Upper lobe of right lung (tissue), 1 donor: Measurements from ENCODE around the gene NEK2. TPM values are rescaled to one million over a fixed set of nuclear protein-coding genes. Genes with fewer than 3 reads are reported as not detected.

Experiments
- ATAC-seq: fragments of 200-7000 bp; cut with Tn5 transposase; one replicate; pipeline ENCODE4 v1.9.1; 2020; ENCODE audit warnings: mild to moderate bottlenecking, moderate library complexity
- DNase-seq: peaks from one replicate; pipeline ENCODE4 v3.0.0-alpha.2; 2020
- H3K27ac ChIP-seq: fragments of 200-600 bp; one replicate; pipeline ENCODE4 v1.8.0; 2022
- H3K27me3 ChIP-seq: fragments of 200-600 bp; one replicate; pipeline ENCODE4 v1.8.0; 2022; ENCODE audit warnings: mild to moderate bottlenecking
- H3K36me3 ChIP-seq: fragments of 200-600 bp; one replicate; pipeline ENCODE4 v1.8.0; 2022
- H3K4me1 ChIP-seq: fragments of 200-600 bp; one replicate; pipeline ENCODE4 v1.8.0; 2022
- H3K4me3 ChIP-seq: fragments of 200-600 bp; one replicate; pipeline ENCODE4 v1.8.0; 2022; ENCODE audit warnings: mild to moderate bottlenecking
- H3K9me3 ChIP-seq: fragments of 200-600 bp; one replicate; pipeline ENCODE4 v1.8.0; 2022
- intact Hi-C: fragments of 100-400 bp; cut with DNase I; formaldehyde crosslinking; loops from one replicate; pipeline ENCODE4 v1.11.0; 2022
- total RNA-seq: library from RNA; stranded (reverse); fragmentation: NEBNext Ultra II Directional; extraction: Animal tissue kit (Norgen Biotek cat#: 25700); gene quantifications from one replicate; pipeline ENCODE4 v1.2.1, GENCODE V29; 2021
- TF ChIP-seq, protein P1 (sequence below): fragments of 200-600 bp; IDR thresholded peaks from one replicate; pipeline ENCODE4 v1.8.0; 2022; ENCODE audit warnings: antibody characterized with exemption
- donor health status: DM: no; HTN: yes; CAD: no; lungs with severe emphysema.

Gene NEK2
- total RNA-seq, 1 donor from 2014 or later = 0.35 TPM

DNA sequence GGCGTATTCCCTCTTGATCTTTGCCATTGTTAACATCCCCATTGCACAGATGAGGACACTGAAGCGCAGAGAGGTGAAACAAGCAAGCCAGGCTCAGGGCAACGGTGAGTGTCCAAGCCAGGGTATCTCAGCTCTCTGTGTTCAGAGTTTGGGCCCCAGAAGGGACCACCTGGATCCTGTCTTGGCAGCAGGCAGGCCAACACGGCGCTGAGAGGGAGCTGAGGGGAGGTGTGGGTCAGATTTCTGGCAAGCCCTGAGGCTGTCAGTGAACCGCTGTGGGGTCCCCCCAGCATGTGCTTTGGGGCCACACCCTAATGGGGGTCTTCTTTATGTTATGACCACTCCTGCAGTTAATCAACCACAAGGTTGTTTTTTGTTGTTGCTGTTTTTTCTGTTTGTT is 23.1 kb downstream of the NEK2 start:
- ATAC-seq = no peak
- intact Hi-C loops = no loop called here
- H3K27ac ChIP-seq = no peak overlapping the region
- no peak overlapping the region for H3K4me3 ChIP-seq
- no peaks in the 10 kb centered on the region for H3K9me3 ChIP-seq
- H3K27me3 ChIP-seq = no peaks in the 10 kb centered on the region
- peak; percentile 40 for DNase-seq
- H3K4me1 ChIP-seq = no peaks in the 10 kb centered on the region
- TF ChIP-seq, protein P1, sequence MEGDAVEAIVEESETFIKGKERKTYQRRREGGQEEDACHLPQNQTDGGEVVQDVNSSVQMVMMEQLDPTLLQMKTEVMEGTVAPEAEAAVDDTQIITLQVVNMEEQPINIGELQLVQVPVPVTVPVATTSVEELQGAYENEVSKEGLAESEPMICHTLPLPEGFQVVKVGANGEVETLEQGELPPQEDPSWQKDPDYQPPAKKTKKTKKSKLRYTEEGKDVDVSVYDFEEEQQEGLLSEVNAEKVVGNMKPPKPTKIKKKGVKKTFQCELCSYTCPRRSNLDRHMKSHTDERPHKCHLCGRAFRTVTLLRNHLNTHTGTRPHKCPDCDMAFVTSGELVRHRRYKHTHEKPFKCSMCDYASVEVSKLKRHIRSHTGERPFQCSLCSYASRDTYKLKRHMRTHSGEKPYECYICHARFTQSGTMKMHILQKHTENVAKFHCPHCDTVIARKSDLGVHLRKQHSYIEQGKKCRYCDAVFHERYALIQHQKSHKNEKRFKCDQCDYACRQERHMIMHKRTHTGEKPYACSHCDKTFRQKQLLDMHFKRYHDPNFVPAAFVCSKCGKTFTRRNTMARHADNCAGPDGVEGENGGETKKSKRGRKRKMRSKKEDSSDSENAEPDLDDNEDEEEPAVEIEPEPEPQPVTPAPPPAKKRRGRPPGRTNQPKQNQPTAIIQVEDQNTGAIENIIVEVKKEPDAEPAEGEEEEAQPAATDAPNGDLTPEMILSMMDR = no peak
- no peaks in the 10 kb centered on the region for H3K36me3 ChIP-seq

DNA sequence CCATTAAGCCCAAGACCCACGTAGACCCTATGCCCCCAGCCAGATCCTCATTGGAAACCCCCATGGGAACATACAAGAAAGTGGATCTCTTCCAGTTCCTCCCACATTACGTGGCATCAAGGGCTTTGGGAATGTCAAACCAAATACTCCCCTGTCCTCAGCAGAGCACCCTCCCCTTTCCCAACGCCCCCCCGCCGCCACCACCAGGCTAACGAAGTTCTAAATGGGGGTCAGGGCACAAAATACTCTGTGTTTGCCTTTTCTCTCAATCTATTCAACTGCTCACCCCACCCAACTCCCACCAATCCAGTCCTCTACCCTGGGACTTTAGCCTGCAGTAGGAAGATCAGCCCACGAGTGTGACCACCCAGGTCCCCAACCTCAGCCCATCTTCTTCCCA is 24.5 kb downstream of the NEK2 start:
- TF ChIP-seq, protein P1 = no peak
- peak; percentile 27 for DNase-seq
- intact Hi-C loops = no loop called here

DNA sequence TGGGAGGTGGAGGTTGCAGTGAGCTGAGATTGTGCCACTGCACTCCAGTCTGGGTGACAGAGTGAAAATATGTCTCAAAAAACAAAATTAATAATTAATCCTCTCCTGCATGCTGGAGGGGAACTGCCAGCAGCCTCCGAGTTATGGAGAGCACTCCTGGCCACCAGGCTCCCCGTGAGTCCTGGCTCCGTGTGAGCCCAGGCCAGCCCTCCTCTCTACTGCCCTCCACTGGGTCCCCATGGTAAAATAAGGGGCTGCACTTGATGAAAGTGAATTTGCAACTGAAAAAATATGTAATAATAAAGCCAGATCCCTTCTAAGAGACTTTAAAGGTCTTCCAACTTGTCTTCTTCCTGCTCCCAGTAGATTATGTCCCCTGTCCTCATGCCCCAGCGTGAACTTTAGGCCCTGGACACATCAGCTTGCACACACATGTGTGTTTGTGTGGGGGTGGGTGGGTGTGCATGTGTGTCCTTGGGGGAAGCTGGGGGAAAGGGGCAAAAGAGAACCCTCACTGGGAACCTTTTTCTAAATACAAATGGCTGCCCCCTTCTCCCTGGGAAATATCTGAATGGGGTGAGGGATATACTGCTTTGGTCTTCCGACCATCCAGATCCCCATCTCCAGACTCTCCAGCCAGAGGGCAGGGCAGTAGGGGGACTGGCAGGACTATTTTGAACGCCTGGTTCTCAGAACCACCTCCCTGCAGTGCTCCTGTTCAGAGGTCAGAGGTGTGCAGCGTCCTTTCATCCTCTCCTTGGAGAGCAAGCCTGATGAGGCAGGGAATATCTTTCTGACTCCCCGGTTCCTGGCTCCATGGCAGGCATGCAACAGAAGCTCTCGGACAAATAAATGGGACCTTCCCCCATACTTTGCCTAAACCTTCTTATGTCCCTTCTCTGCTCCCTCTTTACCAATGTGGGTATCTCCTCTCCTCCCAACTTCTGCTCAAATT is 26.2 kb downstream of the NEK2 start:
- Histone ChIP-seq H3K27ac (no peak overlapping the region), H3K4me3 (no peak overlapping the region), H3K4me1 (no peaks in the 10 kb centered on the region), H3K9me3 (no peaks in the 10 kb centered on the region), H3K27me3 (no peaks in the 10 kb centered on the region), H3K36me3 (no peaks in the 10 kb centered on the region)
- TF ChIP-seq, protein P1 = peak; percentile 71
- DNase-seq = peak; percentile 78
- ATAC-seq = peak; percentile 94
- intact Hi-C loops = no loop called here

More for the DNA sequence above, 24.5 kb downstream of the NEK2 start:
- no peaks in the 10 kb centered on the region for H3K27me3 ChIP-seq
- ATAC-seq = no peak
- no peak overlapping the region for H3K27ac ChIP-seq
- no peak overlapping the region for H3K4me3 ChIP-seq
- H3K9me3 ChIP-seq = no peaks in the 10 kb centered on the region
- H3K4me1 ChIP-seq = no peaks in the 10 kb centered on the region
- no peaks in the 10 kb centered on the region for H3K36me3 ChIP-seq

DNA sequence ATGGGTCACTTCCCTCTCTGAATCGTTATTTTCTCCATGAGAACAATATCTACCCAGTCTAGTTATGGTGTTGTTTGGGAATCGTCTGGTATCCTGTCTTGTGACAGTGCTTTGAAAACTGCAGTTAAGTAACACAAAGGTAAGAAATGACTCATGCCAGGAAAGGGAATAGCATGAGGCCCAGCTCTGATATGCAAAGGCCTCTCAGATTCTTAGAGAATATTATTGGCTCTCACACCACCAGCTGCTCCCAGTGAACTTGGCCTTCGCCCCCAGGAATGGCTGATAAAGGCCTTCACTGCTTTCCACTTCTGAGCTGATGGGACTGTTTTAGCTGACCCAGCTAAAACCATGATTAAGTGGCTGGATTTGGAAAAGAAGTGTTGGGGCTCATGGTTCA is 27.1 kb downstream of the NEK2 start:
- H3K36me3 ChIP-seq = no peaks in the 10 kb centered on the region
- H3K4me3 ChIP-seq = no peak overlapping the region
- H3K4me1 ChIP-seq = peaks cover 8% of the 10 kb centered on the region
- TF ChIP-seq, protein P1 = no peak
- ATAC-seq (no peak), DNase-seq (no peak)
- no peaks in the 10 kb centered on the region for H3K9me3 ChIP-seq
- no peaks in the 10 kb centered on the region for H3K27me3 ChIP-seq
- H3K27ac ChIP-seq = no peak overlapping the region
- intact Hi-C loops = no loop called here

DNA sequence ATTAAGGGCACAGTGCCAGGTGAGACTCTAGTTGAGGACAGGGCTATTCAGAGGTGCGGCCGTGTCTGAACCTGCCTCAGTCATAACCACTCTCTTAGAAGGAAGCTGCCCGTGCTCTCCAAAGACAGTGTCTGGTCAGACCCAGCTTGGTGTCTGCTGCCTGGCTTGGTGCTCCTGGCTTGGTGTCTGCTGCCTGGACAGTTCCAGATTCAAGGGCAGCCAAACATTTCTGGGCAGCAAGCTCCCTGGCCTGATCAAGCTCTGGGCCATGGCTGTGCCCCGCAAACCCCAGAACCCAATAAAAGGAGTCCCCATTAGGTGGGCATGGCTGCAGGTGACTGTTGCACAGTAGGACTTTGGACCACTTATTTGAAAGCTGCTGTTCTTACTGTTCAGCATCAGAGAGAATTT is 27.7 kb downstream of the NEK2 start:
- Histone ChIP-seq H3K4me3 (no peak overlapping the region), H3K4me1 (peaks cover 9% of the 10 kb centered on the region), H3K9me3 (no peaks in the 10 kb centered on the region), H3K36me3 (no peaks in the 10 kb centered on the region), H3K27ac (no peak overlapping the region), H3K27me3 (no peaks in the 10 kb centered on the region)
- ATAC-seq (no peak), DNase-seq (peak; percentile 23)
- TF ChIP-seq, protein P1 = no peak
- intact Hi-C loops = no loop called here
